ENCODE results near the gene ALCAM.

ALCAM gene

GRCh38 chr3:105499961-105500360 is 133.3 kb downstream of the ALCAM start:
- TF ChIP-seq ZFX (IDR thresholded peaks at IDR 0.05) (no peak), CTCF (conservative IDR thresholded peaks at IDR 0.05) (no peak)

GRCh38 chr3:105502333-105502732 is 135.6 kb downstream of the ALCAM start:
- no peak overlapping the region for H3K27ac ChIP-seq
- TF ChIP-seq CTCF (conservative IDR thresholded peaks at IDR 0.05) = no peak
- TF ChIP-seq ZFX (IDR thresholded peaks at IDR 0.05) = no peak

More at GRCh38 chr3:105499961-105500360, 133.3 kb downstream of the ALCAM start:
- H3K27ac ChIP-seq = no peak overlapping the region

GRCh38 chr3:105503191-105503593 is 136.5 kb downstream of the ALCAM start:
- TF ChIP-seq CTCF (conservative IDR thresholded peaks at IDR 0.05) (no peak), ZFX (IDR thresholded peaks at IDR 0.05) (no peak)
- no peak overlapping the region for H3K27ac ChIP-seq

- TF ChIP-seq ZFX (IDR thresholded peaks at IDR 0.05) = no peak
- no peak for TF ChIP-seq CTCF (conservative IDR thresholded peaks at IDR 0.05)
- no peak overlapping the region for H3K27ac ChIP-seq
Measured at GRCh38 chr3:105504440-105504951, 137.8 kb downstream of the ALCAM start.

- TF ChIP-seq ZFX (IDR thresholded peaks at IDR 0.05) (no peak), CTCF (conservative IDR thresholded peaks at IDR 0.05) (no peak)
- H3K27ac ChIP-seq = no peak overlapping the region
Measured at GRCh38 chr3:105505170-105505569, 138.5 kb downstream of the ALCAM start.

- no peak overlapping the region for H3K27ac ChIP-seq
- TF ChIP-seq ZFX (IDR thresholded peaks at IDR 0.05) (no peak), CTCF (conservative IDR thresholded peaks at IDR 0.05) (no peak)
Measured at GRCh38 chr3:105511031-105511430, 144.3 kb downstream of the ALCAM start.

- H3K27ac ChIP-seq = no peak overlapping the region
- no peak for TF ChIP-seq ZFX (IDR thresholded peaks at IDR 0.05)
- TF ChIP-seq CTCF (conservative IDR thresholded peaks at IDR 0.05) = no peak
Measured at GRCh38 chr3:105512061-105512460, 145.4 kb downstream of the ALCAM start.
